ENCODE measurements around the gene GABRB2. TPM values are rescaled to one million over a fixed set of nuclear protein-coding genes. Genes with fewer than 3 reads are reported as not detected.

Gene GABRB2
- total RNA-seq, 1 donor from 2014 or later, result 2.5 TPM

GRCh38 chr5:161314033-161314432, 232.5 kb downstream of the GABRB2 start:
- no peak for DNase-seq (ENCODE audit: extremely low spot score, unreplicated experiment)
- H3K9me3 Mint-ChIP-seq, result no peaks in the 10 kb centered on the region
- H3K36me3 Mint-ChIP-seq, result no peaks in the 10 kb centered on the region
- no peaks in the 10 kb centered on the region for H3K4me1 Mint-ChIP-seq (ENCODE audit: unreplicated experiment)
- H3K27ac Mint-ChIP-seq, result no peak overlapping the region
- H3K4me3 Mint-ChIP-seq, result no peak overlapping the region
- no peak for TF ChIP-seq CTCF (conservative IDR thresholded peaks at IDR 0.05)
- H3K27me3 Mint-ChIP-seq, result peaks cover 3% of the 10 kb centered on the region

- no peak for DNase-seq (ENCODE audit: extremely low spot score, unreplicated experiment)
- peaks cover 3% of the 10 kb centered on the region for H3K27me3 Mint-ChIP-seq
- H3K27ac Mint-ChIP-seq, result no peak overlapping the region
- H3K36me3 Mint-ChIP-seq, result no peaks in the 10 kb centered on the region
- TF ChIP-seq CTCF (conservative IDR thresholded peaks at IDR 0.05), result no peak
- no peak overlapping the region for H3K4me3 Mint-ChIP-seq
- H3K4me1 Mint-ChIP-seq (ENCODE audit: unreplicated experiment), result no peaks in the 10 kb centered on the region
- H3K9me3 Mint-ChIP-seq, result no peaks in the 10 kb centered on the region
These were observed 233.6 kb downstream of the GABRB2 start for GRCh38 chr5:161312882-161313281.

- no peak for DNase-seq (ENCODE audit: extremely low spot score, unreplicated experiment)
- H3K9me3 Mint-ChIP-seq, result no peaks in the 10 kb centered on the region
These were observed 234.6 kb downstream of the GABRB2 start for GRCh38 chr5:161311965-161312364.

GRCh38 chr5:161311146-161311708, 235.3 kb downstream of the GABRB2 start:
- no peaks in the 10 kb centered on the region for H3K9me3 Mint-ChIP-seq
- H3K27ac Mint-ChIP-seq, result no peak overlapping the region
- H3K27me3 Mint-ChIP-seq, result peaks cover 3% of the 10 kb centered on the region
- H3K4me1 Mint-ChIP-seq (ENCODE audit: unreplicated experiment), result no peaks in the 10 kb centered on the region
- no peak for TF ChIP-seq CTCF (conservative IDR thresholded peaks at IDR 0.05)
- H3K4me3 Mint-ChIP-seq, result no peak overlapping the region
- DNase-seq (ENCODE audit: extremely low spot score, unreplicated experiment), result no peak
- H3K36me3 Mint-ChIP-seq, result no peaks in the 10 kb centered on the region

More at GRCh38 chr5:161311965-161312364, 234.6 kb downstream of the GABRB2 start:
- H3K4me1 Mint-ChIP-seq (ENCODE audit: unreplicated experiment), result no peaks in the 10 kb centered on the region
- H3K27me3 Mint-ChIP-seq, result peaks cover 3% of the 10 kb centered on the region
- no peak overlapping the region for H3K4me3 Mint-ChIP-seq
- H3K27ac Mint-ChIP-seq, result no peak overlapping the region
- TF ChIP-seq CTCF (conservative IDR thresholded peaks at IDR 0.05), result no peak
- H3K36me3 Mint-ChIP-seq, result no peaks in the 10 kb centered on the region

GRCh38 chr5:161306351-161306995, 240.1 kb downstream of the GABRB2 start:
- no peaks in the 10 kb centered on the region for H3K27me3 Mint-ChIP-seq
- no peaks in the 10 kb centered on the region for H3K9me3 Mint-ChIP-seq
- DNase-seq (ENCODE audit: extremely low spot score, unreplicated experiment), result no peak
- H3K27ac Mint-ChIP-seq, result no peak overlapping the region
- no peaks in the 10 kb centered on the region for H3K36me3 Mint-ChIP-seq
- peaks cover 5% of the 10 kb centered on the region for H3K4me1 Mint-ChIP-seq (ENCODE audit: unreplicated experiment)
- no peak overlapping the region for H3K4me3 Mint-ChIP-seq
- no peak for TF ChIP-seq CTCF (conservative IDR thresholded peaks at IDR 0.05)

Data from type B pancreatic cell (in vitro differentiated cells).